Ecto neural progenitor cell (in vitro differentiated cells): ENCODE data around the gene ME3.

ENCODE experiments used
- DNase-seq: peaks from one replicate; pipeline ENCODE4 v3.0.0-alpha.2; 2018; ENCODE audit warnings: low spot score

ME3 gene

DNA sequence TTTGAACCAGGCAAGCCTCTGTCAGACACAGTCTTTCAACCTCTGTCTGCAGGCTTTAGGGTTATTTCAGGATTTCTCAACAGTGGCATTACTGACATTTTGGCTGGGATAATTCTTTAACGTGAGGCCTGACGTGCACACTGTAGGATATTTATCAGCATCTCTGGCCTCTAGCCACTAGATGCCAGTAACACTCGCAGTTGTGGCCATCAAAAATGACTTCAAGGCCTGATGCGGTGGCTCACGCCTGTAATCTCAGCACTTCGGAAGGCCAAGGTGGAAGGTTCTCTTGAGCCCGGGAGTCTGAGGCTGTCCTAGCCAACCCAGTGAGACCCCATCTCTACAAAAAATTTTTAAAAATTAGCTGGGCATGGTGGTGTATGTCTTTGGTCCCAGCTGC lies 184.7 kb downstream of the ME3 start:
- no peak for DNase-seq

DNA sequence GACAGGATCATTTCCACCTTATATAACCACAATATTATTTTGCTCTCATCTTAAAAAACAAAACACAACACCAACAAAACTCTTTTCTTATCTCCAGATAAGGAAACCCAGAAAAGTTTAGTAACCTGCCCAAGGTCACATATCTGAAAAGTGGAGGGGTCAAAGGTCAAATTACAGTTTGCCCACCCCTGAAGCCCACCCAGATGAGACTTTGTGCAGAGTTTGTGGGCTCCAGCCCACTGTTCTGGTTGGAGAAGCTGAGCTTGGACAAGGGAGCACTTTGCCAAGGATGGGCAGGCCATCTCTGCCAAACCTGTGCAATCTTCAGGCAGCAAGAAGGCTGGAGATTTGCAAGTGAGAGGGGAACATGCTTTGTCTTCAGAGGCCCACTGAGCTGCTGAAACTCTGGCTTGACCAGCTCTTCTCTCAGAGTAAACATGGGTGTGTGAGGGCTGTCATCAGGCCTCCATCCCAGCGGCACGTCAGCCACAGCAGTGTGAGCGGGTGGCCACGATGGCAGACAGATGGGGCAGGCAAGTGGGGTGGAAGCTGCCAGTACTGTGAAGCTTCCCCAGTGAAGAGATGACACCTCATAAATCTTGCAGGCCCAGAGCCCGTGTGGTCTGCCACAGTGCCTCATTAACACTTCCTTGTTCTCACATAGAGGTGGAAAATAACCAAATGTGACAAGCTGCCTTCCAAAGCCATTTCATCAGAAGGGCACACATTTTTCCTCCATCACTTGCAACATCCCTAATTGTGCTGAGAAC lies 186.0 kb downstream of the ME3 start:
- no peak for DNase-seq

DNA sequence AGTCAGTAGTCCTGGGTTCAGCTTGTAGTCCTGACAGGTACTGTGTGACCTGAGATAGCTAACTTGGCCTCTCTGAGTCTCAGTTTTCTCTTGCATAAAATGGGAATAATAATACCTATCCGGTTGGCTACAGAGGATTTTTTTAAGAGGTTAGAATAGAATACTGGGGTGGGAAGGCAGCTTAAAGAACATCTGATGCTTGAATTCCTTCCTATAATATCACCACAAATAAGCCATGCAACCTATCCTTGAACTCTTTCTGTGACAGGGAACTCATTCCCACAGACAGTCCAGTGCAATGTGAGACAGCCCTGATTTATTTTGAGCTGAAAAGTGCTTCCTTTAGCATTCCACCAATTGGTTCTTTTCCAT lies 187.6 kb downstream of the ME3 start:
- no peak for DNase-seq

DNA sequence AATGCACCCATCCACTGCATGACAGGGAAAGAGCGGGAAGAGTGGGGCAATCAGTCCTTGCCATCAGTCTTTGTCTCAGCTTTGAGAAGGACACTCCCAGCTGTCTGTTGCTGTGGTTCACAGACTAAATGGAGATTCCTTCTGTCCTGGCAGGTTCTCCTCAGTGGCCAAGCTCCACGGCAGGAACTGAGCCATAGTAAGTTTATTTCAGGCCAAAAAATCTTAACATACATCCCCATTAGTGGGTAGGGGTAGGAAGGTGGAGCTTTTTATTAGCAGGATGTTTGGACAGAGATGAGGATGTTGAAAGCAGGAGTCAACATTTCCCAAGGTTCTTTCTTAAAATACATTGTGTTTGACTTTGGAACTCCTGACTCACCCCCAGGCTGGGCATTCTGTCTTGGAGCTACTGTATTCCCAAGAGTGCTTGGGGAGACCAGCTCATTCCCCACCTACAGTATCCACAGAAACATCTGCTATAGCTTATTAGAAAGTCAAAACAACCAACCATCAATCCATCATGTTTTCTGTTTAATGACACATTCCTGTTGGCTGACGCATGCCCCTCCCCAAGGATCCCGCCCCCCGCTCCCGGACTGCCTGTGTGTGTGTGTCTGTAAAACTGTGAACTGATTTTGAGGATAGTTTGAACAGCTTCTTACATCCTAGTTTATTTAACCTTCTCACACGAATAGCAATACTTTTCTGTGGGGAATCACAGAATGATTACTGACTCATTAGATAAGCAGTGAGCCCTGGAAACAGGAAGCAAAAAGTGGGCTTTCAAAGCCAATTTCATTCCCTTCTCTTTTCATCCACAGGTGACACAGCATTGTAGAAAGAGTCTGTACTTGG lies 188.2 kb downstream of the ME3 start:
- DNase-seq = no peak

- no peak for DNase-seq
These were observed 188.8 kb downstream of the ME3 start for GRCh38 chr11:86483610-86483939.

DNA sequence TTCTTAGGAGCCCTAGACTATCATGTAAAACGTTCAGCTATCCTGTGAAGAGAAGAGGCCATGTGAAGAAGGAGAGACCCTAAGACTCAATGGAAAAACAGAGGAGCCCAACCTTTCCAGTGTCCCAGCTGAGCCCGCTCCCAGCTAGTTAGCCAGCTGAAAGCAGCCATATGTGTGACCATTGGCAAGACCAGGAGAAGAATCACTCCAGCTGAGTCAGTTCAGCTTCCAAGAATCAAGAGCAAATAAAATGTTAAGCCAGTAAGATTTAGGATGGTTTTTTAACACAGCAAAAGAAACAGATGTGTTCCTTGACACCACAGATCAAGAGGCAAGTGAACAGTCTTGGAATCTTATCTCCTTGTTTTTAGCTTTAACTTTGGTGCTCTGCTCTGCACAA lies 189.7 kb downstream of the ME3 start:
- no peak for DNase-seq

GRCh38 chr11:86481399-86481798 lies 191.0 kb downstream of the ME3 start:
- no peak for DNase-seq

- DNase-seq = no peak
These were observed 194.1 kb downstream of the ME3 start for GRCh38 chr11:86478348-86478747.

DNA sequence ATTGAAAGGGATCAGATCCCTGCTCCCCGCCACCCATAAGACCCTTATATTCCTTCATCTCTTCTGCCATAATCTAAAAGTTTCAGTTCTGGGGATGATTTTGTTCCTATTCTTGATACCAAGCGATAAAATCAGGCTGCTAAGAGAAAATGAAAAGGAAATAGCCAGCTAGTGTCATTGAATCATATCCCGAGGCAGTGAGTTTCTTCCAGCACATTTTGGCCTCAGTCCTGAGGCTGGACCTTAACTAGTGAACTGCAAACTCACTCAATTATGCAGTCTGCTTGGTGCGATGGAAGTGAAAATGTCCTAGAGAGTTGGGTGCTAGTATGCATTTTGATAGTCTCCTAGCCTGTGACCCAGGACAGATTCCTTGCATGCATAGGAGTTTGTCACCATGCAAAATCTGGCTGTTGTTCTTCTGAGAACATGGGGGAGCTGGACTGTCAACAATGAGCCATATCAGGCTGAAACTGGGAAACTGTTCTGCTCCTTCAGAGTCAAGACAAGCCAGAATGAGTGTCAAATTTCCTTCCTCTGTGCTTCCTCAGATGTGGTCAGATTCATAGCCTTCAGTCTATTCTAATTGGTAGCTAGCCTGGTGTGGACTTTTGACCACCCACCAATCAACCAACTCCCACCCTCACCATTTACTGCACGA lies 194.8 kb downstream of the ME3 start:
- no peak for DNase-seq

DNA sequence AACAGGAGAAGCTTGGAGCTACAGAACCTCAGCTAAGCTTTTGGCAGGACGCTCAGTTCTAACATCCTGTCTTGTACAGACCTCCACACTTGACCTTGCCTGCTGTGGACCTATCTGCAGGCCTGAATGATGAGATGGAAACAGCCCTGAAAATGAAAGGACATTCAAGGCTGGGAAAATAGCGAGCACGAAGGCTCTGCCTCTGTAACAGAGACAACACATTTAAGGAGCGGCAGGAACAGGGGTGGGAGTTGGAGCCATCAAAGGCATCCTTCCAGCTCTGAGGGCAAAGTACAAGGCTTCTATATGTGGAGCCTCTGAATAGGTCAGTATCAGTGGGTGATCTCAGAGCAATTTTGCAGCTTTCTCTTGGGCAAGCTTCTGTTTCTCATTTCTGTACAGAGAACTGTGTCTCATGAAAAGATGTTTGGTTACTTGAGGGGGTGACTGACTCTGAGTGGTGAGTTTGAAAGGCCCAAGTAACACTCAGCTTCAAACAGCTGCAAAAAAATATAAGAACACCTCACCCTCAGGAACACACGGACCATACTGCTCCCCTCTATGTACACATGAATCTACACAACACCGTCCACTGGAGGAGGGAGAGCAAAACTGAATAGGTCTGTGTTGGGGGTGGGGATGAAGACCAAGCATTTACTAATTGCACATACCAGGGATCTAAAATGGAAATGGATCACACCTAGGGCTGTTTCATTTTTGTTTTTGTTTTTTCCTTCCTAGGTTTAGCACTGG lies 196.1 kb downstream of the ME3 start:
- no peak for DNase-seq

DNA sequence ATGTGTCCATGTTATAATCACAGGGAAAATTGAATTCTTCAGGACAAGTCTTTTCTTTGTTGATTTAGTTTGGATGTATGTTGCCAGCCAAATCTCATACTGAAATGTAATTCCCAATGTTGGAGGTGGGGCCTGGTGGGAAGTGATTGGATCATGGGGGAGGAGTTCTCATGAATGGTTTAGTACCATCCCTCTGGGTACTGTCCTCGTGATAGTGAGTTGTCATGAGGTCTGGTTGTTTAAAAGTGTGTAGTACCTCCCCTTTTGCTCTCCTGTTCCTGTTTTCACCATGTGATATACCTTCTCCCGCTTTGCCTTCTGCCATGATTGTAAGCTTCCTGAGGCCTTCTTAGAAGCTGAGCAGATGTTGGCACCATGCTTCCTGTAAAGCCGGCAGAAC lies 197.4 kb downstream of the ME3 start:
- no peak for DNase-seq

- DNase-seq = no peak
These were observed 198.2 kb downstream of the ME3 start for GRCh38 chr11:86473991-86474833.

- no peak for DNase-seq
These were observed 202.7 kb downstream of the ME3 start for GRCh38 chr11:86469491-86470388.

DNA sequence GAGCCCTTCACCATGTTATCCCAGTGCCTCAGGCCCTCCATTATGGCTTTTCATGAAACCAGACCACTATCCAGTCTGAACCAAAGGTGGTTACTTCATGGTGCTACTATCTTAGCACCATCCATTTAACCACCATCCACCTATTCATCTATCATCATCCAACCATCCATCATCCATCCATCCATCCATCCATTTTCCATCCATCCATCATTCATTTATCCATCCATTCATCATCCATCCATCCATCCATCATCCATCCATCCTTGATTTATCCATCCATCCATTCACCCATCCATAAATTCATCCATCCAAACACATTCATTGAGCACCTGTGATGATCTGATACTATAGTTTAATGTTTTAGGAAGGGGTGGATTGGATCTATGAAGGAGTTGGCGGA lies 204.2 kb downstream of the ME3 start:
- DNase-seq = no peak

GRCh38 chr11:86464509-86465221 lies 207.8 kb downstream of the ME3 start:
- DNase-seq = no peak

DNA sequence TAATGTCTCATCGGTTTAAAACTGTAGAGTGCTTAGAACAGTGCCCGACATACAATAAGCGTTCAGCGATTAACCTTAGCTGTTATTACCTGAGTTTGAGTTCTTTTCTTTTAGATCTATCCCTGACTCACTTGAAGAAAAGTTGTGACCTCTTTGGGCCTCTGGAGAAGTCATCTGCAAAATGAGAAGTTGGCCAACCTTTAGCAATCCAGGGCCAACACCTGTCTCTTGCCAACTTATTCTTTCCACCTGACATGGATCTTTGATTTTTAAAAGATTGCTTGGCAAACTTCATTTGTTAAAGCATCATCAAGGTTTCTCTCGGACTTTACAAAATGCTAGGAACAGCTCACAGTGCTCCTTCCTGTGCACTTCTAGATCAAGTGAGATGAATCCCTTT lies 208.5 kb downstream of the ME3 start:
- no peak for DNase-seq

GRCh38 chr11:86463120-86463519 lies 209.3 kb downstream of the ME3 start:
- no peak for DNase-seq

DNA sequence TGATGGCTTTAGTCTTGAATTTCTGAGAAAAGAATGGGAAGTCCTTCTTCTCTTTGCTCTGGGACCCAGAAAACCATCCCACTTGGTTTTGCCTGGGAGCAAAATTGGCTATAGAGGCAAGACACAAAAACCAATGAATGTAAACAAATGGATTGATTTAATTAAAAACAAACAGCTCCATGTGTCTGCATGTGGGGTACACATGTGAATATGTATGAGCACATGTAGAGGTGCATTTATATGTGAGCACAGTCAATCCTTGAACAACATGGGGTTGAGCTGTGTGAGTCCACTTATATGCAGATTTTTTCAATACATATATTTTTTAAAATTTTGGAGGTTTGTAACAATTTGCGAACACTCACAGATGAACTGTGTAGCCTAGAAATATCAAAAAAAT lies 210.5 kb downstream of the ME3 start:
- DNase-seq = no peak

DNA sequence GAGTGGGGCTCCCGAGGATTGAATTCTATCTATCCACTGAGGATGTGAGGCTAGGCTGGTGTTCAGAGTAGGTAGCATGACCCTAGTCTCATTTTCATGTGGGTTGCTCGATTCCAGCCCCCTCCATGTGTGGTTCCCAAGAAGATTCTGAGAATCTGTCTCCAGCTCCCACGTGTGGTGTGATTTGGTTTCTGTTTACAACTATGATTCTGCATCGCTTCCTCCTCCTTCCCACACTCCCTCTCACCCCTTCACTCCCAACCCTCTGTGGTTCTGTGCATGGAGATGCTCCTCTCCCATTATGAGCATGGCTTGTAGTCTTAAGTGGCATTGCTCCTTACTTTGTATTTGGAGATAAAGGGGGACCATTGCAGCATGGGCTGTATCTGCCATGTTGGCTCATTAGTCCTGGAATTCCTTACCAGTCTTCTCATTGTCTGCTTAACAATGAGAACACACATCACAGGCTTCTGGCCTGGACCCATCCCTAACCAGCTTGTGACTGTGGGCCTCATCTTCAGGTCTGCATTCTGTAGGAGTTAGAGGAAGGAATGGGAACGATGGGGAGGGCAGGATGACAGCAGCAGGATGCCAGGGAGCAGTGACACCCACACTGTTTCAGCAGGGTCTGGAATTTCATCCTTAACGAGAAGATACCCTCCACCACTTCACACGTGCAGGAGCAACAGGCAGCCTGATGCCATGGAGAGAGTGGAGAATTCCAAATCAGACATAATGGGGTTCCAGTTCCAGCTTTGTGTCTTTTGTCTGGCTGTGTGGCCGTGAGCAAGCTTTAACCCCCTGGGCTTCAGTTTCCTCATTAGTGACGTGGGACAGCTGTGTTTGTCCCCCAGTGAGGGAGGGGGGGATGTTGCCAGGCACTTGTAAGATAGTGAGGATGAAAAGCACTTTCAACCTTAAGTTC lies 211.7 kb downstream of the ME3 start:
- DNase-seq = no peak
